GM08714 (cell line): ENCODE results near the gene CORIN.
"Not testable (repeated sequence)": the region's sequence is repeated elsewhere in the genome, so short reads cannot be mapped to it uniquely, and the experiment has no call there.

Experiments used
- H3K4me3 ChIP-seq: fragments of 200-500 bp; sonication (Bioruptor generic); 2 replicates; pipeline ENCODE4 v1.5.1; 2014; ENCODE audit warnings: mild to moderate bottlenecking, low read length, inconsistent platforms
- ZNF274 ChIP-seq: IDR thresholded peaks from 2 replicates; pipeline ENCODE4 v1.6.1; 2012; ENCODE audit warnings: mild to moderate bottlenecking, low read depth, low read length

Gene CORIN

GRCh38 chr4:47553329-47554125, 284.3 kb downstream of the CORIN start:
- H3K4me3 ChIP-seq, result no peak overlapping the region
- no peak for TF ChIP-seq ZNF274

- H3K4me3 ChIP-seq, result no peak overlapping the region
- TF ChIP-seq ZNF274, result no peak
Observed at GRCh38 chr4:47551682-47552081, 286.2 kb downstream of the CORIN start.

GRCh38 chr4:47550899-47551548, 286.8 kb downstream of the CORIN start:
- TF ChIP-seq ZNF274, result no peak
- no peak overlapping the region for H3K4me3 ChIP-seq

- H3K4me3 ChIP-seq, result not testable (repeated sequence)
Observed at GRCh38 chr4:47550357-47550756, 287.5 kb downstream of the CORIN start.
